Stimulated activated CD4-positive, alpha-beta T cell treated with anti-CD3 and anti-CD28 coated beads, Interleukin-2, amount 100 ng/mL, for 48 hours (primary cell): ENCODE measurements around the gene SULT4A1.

ENCODE experiments used
- DNase-seq, 2 donors: peaks; one replicate each; pipeline ENCODE4 v3.0.0-alpha.2; 2020

Gene SULT4A1

GRCh38 chr22:43796567-43796966 lies 65.7 kb downstream of the SULT4A1 start:
- DNase-seq = no peak

- DNase-seq = no peak
These were observed 67.0 kb downstream of the SULT4A1 start for GRCh38 chr22:43795320-43795719.

- no peak for DNase-seq
These were observed 69.4 kb downstream of the SULT4A1 start for GRCh38 chr22:43792905-43793304.

GRCh38 chr22:43789452-43789851 lies 72.9 kb downstream of the SULT4A1 start:
- DNase-seq = no peak

- DNase-seq = no peak
These were observed 78.5 kb downstream of the SULT4A1 start for GRCh38 chr22:43783777-43784176.

GRCh38 chr22:43782448-43782847 lies 79.9 kb downstream of the SULT4A1 start:
- no peak for DNase-seq

- DNase-seq = no peak
These were observed 85.0 kb downstream of the SULT4A1 start for GRCh38 chr22:43777286-43777685.

GRCh38 chr22:43776081-43776670 lies 86.1 kb downstream of the SULT4A1 start:
- DNase-seq = no peak
